Testis (tissue), 2 donors: ENCODE measurements around the gene CKAP5.

Experiments
- POLR2A ChIP-seq: fragments of 450-650 bp; IDR thresholded peaks from one replicate; pipeline ENCODE4 v1.6.1; 2017; ENCODE audit warnings: antibody characterized with exemption, mild to moderate bottlenecking, moderate library complexity
- TF ChIP-seq, protein P1 (sequence below), 3 experiments: fragments of 450-650 bp in 2 of 3; fragments of 200-600 bp in 1 of 3; sonication (generic) in 1 of 3; IDR thresholded peaks; one replicate each; pipeline ENCODE4 v1.5.1; 2016 to 2019; ENCODE audit warnings: antibody characterized with exemption in 3 of 3, mild to moderate bottlenecking in 2 of 3, moderate library complexity in 1 of 3

DNA sequence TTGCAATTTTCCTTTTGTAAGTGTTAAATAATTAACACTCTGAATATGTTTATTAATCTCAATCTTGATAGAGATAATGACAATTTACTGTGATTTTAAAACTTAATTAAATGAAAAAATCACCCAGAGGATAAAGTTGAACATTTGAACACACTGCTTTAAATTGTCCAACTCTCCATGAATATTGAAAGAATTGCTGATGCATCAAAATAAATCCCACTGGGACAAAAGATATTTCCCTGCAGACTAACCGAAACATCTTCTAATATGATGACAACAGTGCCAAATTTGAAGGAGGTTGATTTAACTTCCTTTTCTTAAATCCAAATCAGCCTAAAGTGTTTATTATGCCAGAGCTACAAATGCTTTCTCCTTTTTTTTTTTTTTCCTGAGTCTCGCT lies 79.4 kb downstream of the CKAP5 start:
- TF ChIP-seq, protein P1, sequence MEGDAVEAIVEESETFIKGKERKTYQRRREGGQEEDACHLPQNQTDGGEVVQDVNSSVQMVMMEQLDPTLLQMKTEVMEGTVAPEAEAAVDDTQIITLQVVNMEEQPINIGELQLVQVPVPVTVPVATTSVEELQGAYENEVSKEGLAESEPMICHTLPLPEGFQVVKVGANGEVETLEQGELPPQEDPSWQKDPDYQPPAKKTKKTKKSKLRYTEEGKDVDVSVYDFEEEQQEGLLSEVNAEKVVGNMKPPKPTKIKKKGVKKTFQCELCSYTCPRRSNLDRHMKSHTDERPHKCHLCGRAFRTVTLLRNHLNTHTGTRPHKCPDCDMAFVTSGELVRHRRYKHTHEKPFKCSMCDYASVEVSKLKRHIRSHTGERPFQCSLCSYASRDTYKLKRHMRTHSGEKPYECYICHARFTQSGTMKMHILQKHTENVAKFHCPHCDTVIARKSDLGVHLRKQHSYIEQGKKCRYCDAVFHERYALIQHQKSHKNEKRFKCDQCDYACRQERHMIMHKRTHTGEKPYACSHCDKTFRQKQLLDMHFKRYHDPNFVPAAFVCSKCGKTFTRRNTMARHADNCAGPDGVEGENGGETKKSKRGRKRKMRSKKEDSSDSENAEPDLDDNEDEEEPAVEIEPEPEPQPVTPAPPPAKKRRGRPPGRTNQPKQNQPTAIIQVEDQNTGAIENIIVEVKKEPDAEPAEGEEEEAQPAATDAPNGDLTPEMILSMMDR (IDR thresholded peaks at IDR 0.05): no peak
- TF ChIP-seq POLR2A: no peak
